GM10248 (cell line): ENCODE data around the gene PODNL1.

ENCODE experiments used
- CTCF ChIA-PET: fragments of 300-600 bp; sonication (Branson Sonifier 250); formaldehyde crosslinking; extraction: SDS; loops from one replicate; lab custom pipeline; 2021; ENCODE audit warnings: antibody characterized with exemption; lab: Yijun Ruan, JAX
- POLR2A ChIA-PET: fragments of 350-650 bp; sonication (Branson Sonifier 250); formaldehyde crosslinking; extraction: SDS; loops from one replicate; lab custom pipeline; 2020; ENCODE audit warnings: antibody characterized with exemption; lab: Yijun Ruan, JAX
- DNase-seq: peaks from one replicate; pipeline ENCODE4 v3.0.0; 2012; ENCODE audit errors: extremely low spot score
- TF ChIP-seq, protein P1 (sequence below): IDR thresholded peaks from 2 replicates; pipeline ENCODE4 v1.5.1; 2012; ENCODE audit warnings: mild to moderate bottlenecking, low read depth; ENCODE audit errors: extremely low read depth, missing control alignments, control extremely low read depth

The PODNL1 gene

DNA sequence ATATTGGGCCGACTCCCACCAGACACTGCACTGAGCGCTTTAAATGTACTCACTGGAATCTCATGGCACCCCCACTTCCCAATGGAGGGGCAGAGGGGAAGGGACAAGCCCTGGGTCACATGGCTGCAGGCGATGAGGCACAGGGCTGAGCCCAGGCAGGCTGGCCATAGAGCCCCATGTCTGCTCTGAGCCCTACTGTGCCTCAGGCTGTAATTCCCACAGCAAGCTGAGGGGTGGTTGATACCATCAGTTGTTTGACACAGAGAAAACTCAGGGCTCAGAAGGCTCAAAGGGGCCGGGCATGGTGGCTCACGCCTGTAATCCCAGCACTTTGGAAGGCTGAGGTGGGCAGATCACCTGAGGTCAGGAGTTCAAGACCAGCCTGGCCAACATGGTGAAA, 42.8 kb upstream of the PODNL1 start:
- CTCF ChIA-PET, result interaction anchor here (0.8 to 0.9 kb wide), 2 partner anchors 8 to 43 kb away, joined by 3 read pairs; no protein-coding TSS in a partner anchor
- TF ChIP-seq, protein P1, sequence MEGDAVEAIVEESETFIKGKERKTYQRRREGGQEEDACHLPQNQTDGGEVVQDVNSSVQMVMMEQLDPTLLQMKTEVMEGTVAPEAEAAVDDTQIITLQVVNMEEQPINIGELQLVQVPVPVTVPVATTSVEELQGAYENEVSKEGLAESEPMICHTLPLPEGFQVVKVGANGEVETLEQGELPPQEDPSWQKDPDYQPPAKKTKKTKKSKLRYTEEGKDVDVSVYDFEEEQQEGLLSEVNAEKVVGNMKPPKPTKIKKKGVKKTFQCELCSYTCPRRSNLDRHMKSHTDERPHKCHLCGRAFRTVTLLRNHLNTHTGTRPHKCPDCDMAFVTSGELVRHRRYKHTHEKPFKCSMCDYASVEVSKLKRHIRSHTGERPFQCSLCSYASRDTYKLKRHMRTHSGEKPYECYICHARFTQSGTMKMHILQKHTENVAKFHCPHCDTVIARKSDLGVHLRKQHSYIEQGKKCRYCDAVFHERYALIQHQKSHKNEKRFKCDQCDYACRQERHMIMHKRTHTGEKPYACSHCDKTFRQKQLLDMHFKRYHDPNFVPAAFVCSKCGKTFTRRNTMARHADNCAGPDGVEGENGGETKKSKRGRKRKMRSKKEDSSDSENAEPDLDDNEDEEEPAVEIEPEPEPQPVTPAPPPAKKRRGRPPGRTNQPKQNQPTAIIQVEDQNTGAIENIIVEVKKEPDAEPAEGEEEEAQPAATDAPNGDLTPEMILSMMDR, result no peak
- POLR2A ChIA-PET, result no interaction called here
- DNase-seq, result no peak

DNA sequence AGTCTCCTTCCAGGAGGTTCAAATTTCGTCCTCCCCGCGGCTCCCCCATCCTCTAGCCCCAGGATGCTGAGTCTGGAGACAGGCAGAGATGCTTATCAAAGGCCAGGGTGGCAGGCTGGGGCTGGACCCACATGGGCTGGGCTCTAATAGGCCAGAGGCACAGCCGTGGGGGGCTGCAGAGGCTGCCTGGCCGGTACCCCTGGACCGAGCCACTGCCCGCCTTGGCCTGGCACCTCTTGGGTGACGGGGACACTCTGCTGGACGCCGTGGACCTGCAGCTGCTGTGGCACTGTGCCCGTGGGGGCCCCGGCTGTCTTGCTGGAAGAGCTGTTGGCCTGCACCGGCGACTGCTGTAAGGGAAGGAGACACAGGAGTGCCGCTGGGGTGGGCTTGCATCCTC, 42.1 kb upstream of the PODNL1 start:
- ChIA-PET CTCF (interaction anchor here (1.3 kb wide), 1 partner anchor 79 kb away, joined by 4 read pairs; no protein-coding TSS in a partner anchor), POLR2A (no interaction called here)
- DNase-seq, result no peak
- TF ChIP-seq, protein P1, result no peak

DNA sequence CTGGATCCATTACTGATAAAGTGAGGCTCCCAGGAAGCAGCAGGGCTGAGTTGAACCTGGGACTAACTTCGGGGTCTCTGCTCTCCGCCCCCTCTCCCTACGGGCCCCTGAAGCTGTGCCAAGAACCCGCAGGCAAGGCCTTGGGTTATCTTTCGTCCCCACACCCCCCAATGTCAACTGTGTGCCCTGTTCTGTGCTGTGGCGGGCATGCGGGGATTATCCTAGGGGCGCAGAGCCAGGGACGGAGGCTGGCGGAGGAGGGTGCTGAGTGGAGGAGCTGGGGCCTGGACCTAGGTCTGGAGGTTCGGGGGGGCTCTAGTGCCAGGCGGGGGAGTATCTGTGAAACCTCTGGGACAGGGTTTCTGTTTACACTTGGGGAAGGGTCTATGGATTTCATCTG, 41.5 kb upstream of the PODNL1 start:
- TF ChIP-seq, protein P1, result no peak
- POLR2A ChIA-PET, result interaction anchor here (0.7 kb wide), 1 partner anchor 18 kb away, joined by 4 read pairs; no protein-coding TSS in a partner anchor
- CTCF ChIA-PET, result interaction anchor here (1.0 to 1.3 kb wide), 2 partner anchors 64 to 80 kb away, joined by 3 to 4 read pairs; no protein-coding TSS in a partner anchor
- DNase-seq, result no peak

DNA sequence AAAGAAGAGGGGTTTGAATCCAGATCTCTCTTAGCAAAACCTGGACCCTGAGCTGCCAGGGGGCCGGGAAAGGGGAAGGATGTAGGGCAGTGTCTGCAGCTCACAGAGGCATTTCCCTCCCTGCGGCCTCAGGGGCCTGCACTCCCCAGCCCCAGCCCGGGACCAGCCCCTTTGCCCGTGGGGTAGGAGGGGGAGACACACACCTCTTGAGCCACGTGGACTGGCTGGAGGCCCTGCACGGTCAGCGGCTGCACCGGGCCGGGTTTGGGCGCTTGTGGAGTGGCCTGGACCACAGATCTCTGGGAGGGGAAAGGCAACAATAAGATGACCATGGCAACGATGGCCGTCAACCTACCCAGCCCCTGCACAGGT, 41.0 kb upstream of the PODNL1 start:
- no peak for DNase-seq
- POLR2A ChIA-PET, result interaction anchor here (0.6 to 0.7 kb wide), 2 partner anchors 8 to 18 kb away, joined by 3 to 4 read pairs; no protein-coding TSS in a partner anchor
- CTCF ChIA-PET, result interaction anchor here (1.0 to 1.5 kb wide), 4 partner anchors 53 to 80 kb away, joined by 3 to 5 read pairs (median 4); partner anchors contain the start of gene IL27RA
- TF ChIP-seq, protein P1, result no peak

DNA sequence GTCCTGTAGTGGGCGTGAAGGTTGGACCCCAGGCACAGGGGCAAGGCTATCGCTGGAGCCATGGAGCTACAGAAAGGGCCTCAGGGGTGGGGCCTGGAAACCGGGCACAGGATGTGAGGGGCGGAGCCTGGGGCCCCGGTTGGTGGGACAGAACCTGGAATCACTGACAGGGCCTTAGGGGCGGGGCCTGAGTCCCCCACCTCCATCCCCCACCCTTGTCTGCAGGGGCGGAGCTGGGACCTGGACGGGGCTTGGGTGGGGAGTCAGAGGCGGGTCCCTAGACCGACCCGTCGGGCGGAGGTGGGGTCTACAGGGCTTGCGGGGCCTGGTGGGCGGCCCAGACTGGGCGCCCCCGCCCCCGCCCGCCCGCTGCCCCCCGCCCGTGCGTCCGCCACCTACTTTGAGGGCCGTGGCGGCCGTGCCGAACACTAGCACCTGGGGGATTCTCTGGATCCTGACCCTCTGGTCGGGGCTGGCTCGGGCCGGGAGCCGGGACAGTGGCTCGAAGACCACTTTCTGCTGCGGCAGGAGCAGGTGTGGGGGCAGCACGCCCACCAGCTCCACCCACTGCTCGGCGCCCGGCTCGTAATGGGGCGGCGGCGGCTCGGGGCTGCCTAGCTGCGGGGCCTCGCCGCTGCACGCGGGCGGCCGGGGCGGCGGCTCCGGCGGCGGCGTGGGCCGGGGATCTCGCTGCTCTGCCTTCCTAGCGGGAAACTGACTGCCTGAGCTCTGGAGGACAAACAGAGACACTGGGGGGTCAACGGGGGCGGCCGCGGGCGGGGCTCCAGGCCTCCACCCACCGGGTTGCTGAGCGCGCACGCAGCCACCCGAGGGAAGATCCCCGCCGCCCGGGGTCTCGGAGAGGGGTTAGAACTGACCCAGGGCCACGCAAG, 40.4 kb upstream of the PODNL1 start:
- POLR2A ChIA-PET, result interaction anchor here (0.6 to 0.9 kb wide), 2 partner anchors 9 to 158 kb away, joined by 3 read pairs; no protein-coding TSS in a partner anchor
- no peak for DNase-seq
- TF ChIP-seq, protein P1, result no peak
- CTCF ChIA-PET, result interaction anchor here (1.0 to 1.5 kb wide), 4 partner anchors 53 to 81 kb away, joined by 3 to 5 read pairs (median 4); partner anchors contain the start of gene IL27RA

DNA sequence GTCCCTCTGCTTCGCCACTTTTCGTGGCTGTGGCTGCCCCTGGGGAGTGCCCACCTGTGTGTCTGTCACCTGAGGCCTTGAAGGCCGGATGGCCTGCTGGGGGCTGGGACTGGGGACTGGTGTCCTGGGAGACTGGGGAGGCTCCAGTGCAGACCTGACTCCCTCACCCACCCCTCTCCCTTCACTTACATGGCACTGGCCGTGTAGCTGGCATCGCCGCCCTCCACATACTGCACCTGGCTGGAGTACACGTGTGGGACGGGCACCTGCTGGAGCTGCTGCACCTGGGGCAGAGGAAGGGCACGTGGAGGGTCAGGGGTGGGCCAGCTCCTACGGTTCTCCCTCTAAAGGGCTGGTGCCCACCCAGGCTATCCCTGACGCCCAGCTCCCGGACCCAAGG, 39.6 kb upstream of the PODNL1 start:
- TF ChIP-seq, protein P1, result no peak
- ChIA-PET CTCF (interaction anchor here (1.3 to 1.5 kb wide), 3 partner anchors 54 to 81 kb away, joined by 3 to 5 read pairs (median 4); partner anchors contain the start of gene IL27RA), POLR2A (interaction anchor here (0.9 kb wide), 1 partner anchor 159 kb away, joined by 3 read pairs; no protein-coding TSS in a partner anchor)
- no peak for DNase-seq
